Stimulated activated CD8-positive, alpha-beta memory T cell treated with anti-CD3 and anti-CD28 coated beads, Interleukin-2, amount 100 ng/mL, for 1 hour (primary cell): Measurements from ENCODE around the gene CD200R1L.

ENCODE experiments used
- DNase-seq, 2 donors: peaks; one replicate each; pipeline ENCODE4 v3.0.0-alpha.2; 2020; ENCODE audit warnings: low read depth in 2 of 2

Gene CD200R1L

DNA sequence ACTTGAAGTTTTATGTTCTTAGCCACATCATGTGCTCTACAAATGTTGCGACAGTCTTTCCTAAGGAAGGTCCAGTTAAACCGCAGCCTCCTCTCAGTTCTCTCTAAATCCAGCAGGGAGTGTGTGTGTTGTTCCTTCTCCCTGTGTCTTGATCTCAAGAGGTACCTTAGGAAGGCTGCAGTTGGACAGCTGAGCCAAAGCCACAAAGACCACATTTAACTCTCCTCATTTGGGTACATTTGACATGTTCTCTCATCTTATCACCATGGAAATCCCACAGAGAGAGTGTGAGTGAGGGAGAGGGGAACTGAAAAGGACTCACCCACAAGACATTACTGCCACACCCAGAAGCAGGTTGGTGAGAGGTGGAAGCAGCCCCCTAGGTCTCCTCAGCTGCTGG lies 79.5 kb downstream of the CD200R1L start:
- no peak for DNase-seq
